Activated naive CD4-positive, alpha-beta T cell treated with anti-CD3 and anti-CD28 coated beads for 36 hours (primary cell): ENCODE results near the gene UCKL1. TPM values are rescaled to one million over a fixed set of nuclear protein-coding genes. Genes with fewer than 3 reads are reported as not detected.

ENCODE experiments used
- CTCF ChIA-PET: fragments of 350-600 bp; sonication (Branson Sonifier 250); formaldehyde crosslinking; loops from one replicate; lab custom pipeline; 2021; ENCODE audit warnings: antibody characterized with exemption; lab: Charles Lee
- DNase-seq: peaks from one replicate; pipeline ENCODE4 v3.0.0-alpha.2; 2020
- H3K27ac Mint-ChIP-seq: one replicate; pipeline ENCODE4 v1.8.0; 2021; ENCODE audit warnings: mild to moderate bottlenecking, mixed read lengths
- H3K27me3 Mint-ChIP-seq: one replicate; pipeline ENCODE4 v1.8.0; 2021; ENCODE audit warnings: low read depth, mixed read lengths
- H3K36me3 Mint-ChIP-seq: one replicate; pipeline ENCODE4 v1.8.0; 2021; ENCODE audit warnings: low read depth, mixed read lengths
- H3K4me1 Mint-ChIP-seq: one replicate; pipeline ENCODE4 v1.8.0; 2021; ENCODE audit warnings: low read depth, mixed read lengths
- H3K4me3 Mint-ChIP-seq: one replicate; pipeline ENCODE4 v1.8.0; 2021; ENCODE audit warnings: mild to moderate bottlenecking, moderate library complexity, mixed read lengths
- H3K9me3 Mint-ChIP-seq: one replicate; pipeline ENCODE4 v1.8.0; 2021; ENCODE audit warnings: mixed read lengths
- intact Hi-C: fragments of 100-400 bp; cut with micrococcal nuclease; formaldehyde crosslinking; loops from one replicate; pipeline ENCODE4 v1.15.1; 2023
- total RNA-seq, 2 experiments: library from RNA; stranded (reverse); gene quantifications; one replicate each; pipeline ENCODE4 v1.2.3, GENCODE V29; 2021

Gene UCKL1
- 10 to 100 TPM; 23.3 to 23.9 TPM for total RNA-seq

DNA sequence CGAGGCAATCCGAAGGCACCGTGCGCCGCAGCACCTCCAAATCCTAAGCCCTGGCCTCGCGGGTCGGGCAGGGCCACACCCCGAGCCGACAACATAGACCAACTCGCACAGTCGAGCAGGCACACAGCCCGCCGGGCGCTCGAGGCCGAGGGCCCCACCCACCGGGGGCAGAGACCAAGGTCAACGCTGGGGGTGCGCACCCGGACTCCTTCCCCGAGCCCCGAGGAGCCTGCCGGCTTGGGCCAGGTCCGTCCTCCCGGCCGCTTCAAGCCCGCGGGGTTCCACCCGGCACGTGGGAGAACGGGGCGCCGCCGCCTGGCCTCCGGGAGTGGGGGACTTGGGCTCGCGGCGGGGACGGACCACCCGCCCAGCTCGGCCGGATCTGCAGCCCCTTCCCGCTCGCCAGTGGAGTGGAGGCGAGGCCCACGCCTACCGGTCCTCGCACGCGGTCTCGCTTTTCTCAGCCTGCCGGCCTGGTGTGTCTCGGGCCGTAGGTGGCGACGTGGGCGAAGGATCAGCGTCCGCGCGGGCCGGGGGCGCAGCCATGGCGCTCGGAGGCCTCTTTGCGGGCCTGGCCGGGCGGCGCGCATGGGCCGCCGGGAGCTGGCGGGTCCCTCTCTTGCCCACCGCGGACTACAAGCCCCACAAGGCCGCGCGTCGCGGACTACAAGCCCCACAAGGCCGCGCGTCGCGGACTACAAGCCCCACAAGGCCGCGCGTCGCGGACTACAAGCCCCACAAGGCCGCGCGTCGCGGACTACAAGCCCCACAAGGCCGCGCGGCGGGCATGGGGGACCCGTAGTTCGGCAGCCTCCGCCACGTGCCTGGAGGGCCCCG is at the start of gene UCKL1:
UCKL1 (minus strand) TSS at position 590 of the 837 bp plus-strand sequence; CDS start at position 546, 44 bp downstream.
- no peaks in the 10 kb centered on the region for H3K9me3 Mint-ChIP-seq

DNA sequence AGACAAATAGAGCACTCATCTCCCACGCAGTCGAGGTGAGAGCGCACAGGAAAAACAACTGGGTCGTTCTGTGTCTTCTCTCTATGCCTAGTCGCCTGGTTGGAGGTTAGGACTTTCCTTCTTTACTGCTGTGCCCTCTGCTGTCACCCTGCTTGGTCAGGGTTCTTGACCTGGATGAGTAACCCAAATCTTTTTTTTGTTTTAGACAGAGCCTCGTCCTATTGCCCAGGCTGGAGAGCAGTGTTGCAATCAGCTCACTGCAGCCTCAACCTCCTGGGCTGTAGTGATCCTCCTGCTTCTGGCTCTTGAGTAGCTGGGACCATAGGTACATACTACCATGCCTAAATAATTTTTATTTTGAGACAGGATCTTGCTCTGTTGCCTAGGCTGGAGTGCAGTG is 49.2 kb upstream of the UCKL1 start:
- Mint-ChIP-seq H3K27me3 (no peaks in the 10 kb centered on the region), H3K36me3 (peaks cover 69% of the 10 kb centered on the region), H3K9me3 (peaks cover 13% of the 10 kb centered on the region), H3K27ac (no peak overlapping the region), H3K4me3 (no peak overlapping the region), H3K4me1 (peaks cover 2% of the 10 kb centered on the region)
- no peak for DNase-seq
- CTCF ChIA-PET = no interaction called here
- intact Hi-C loops = no loop called here

More for the DNA sequence above, at the start of gene UCKL1:
- Mint-ChIP-seq H3K27ac (peak within 1 kb of the TSS; percentile 85), H3K4me3 (peak within 1 kb of the TSS; percentile 79), H3K27me3 (no peaks in the 10 kb centered on the region), H3K4me1 (peaks cover 39% of the 10 kb centered on the region), H3K36me3 (peaks cover 7% of the 10 kb centered on the region)
- DNase-seq = peak; percentile 91
- intact Hi-C loops = loop anchor here (1.0 to 5.0 kb wide), 8 partner anchors 47 to 419 kb away; partner anchors contain the start of genes ARFRP1, DNAJC5, GMEB2 and PTK6
- CTCF ChIA-PET = interaction anchor here (1.0 kb wide), 1 partner anchor 24 kb away, joined by 4 read pairs; the partner anchor contains the start of gene PRPF6

- intact Hi-C loops = no loop called here
- no peak overlapping the region for H3K4me3 Mint-ChIP-seq
- H3K9me3 Mint-ChIP-seq = peaks cover 9% of the 10 kb centered on the region
- H3K4me1 Mint-ChIP-seq = peaks cover 2% of the 10 kb centered on the region
- no peaks in the 10 kb centered on the region for H3K27me3 Mint-ChIP-seq
- H3K36me3 Mint-ChIP-seq = peaks cover 67% of the 10 kb centered on the region
- CTCF ChIA-PET = no interaction called here
- H3K27ac Mint-ChIP-seq = no peak overlapping the region
- DNase-seq = no peak
Measured at GRCh38 chr20:64003960-64004725, 47.9 kb upstream of the UCKL1 start.

- no peak for DNase-seq
- no peaks in the 10 kb centered on the region for H3K9me3 Mint-ChIP-seq
- no peak overlapping the region for H3K27ac Mint-ChIP-seq
- no peaks in the 10 kb centered on the region for H3K4me1 Mint-ChIP-seq
- intact Hi-C loops = no loop called here
- CTCF ChIA-PET = no interaction called here
- H3K4me3 Mint-ChIP-seq = no peak overlapping the region
- peaks cover 59% of the 10 kb centered on the region for H3K36me3 Mint-ChIP-seq
- no peaks in the 10 kb centered on the region for H3K27me3 Mint-ChIP-seq
Measured at GRCh38 chr20:64001607-64002011, 45.4 kb upstream of the UCKL1 start.

DNA sequence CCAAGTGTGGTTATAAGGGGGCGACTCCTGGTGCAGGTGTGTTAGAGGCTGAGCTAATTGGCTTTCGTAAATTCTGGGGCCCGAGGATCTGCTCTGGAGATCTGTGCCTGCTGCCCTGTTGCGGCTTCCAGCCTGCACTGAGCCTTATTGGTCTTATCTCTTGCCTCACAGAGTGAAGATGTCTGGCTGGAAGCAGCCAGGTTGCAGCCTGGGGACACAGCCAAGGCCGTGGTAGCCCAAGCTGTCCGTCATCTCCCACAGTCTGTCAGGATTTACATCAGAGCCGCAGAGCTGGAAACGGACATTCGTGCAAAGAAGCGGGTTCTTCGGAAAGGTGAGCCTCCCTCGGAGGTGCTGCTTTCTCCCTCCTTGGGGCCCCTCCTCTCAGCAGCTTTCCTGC is 44.7 kb upstream of the UCKL1 start:
- CTCF ChIA-PET = interaction anchor here (0.6 kb wide), 1 partner anchor 17 kb away, joined by 3 read pairs; no protein-coding TSS in a partner anchor

DNA sequence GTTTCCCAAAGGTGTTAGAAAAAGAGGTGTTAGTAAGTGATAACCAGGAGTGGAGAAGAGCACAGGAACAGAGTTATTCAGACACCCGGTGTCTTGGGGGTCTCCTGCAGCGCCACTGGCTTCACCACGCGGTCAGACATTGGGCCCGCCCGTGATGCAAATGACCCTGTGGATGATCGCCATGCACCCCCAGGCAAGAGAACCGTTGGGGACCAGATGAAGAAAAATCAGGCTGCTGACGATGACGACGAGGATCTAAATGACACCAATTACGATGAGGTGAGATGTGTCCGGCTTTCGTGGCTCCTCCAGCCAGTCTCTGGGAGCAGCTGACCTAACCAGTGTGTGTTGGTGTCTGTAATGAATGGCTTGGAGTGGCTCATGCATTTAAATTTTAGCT is 26.7 kb upstream of the UCKL1 start:
- H3K4me1 Mint-ChIP-seq = peaks cover 35% of the 10 kb centered on the region
- CTCF ChIA-PET = interaction anchor here (1.6 kb wide), 1 partner anchor 56 kb away, joined by 8 read pairs; no protein-coding TSS in a partner anchor
- intact Hi-C loops = loop anchor here (10.0 kb wide), 1 partner anchor 768 kb away; the partner anchor contains the start of gene YTHDF1
- H3K36me3 Mint-ChIP-seq = peaks cover 23% of the 10 kb centered on the region
- no peak overlapping the region for H3K4me3 Mint-ChIP-seq
- H3K27me3 Mint-ChIP-seq = no peaks in the 10 kb centered on the region
- H3K9me3 Mint-ChIP-seq = no peaks in the 10 kb centered on the region
- DNase-seq = no peak
- H3K27ac Mint-ChIP-seq = no peak overlapping the region

More for the DNA sequence above, 44.7 kb upstream of the UCKL1 start:
- DNase-seq = no peak
- no peak overlapping the region for H3K4me3 Mint-ChIP-seq
- peaks cover 56% of the 10 kb centered on the region for H3K36me3 Mint-ChIP-seq
- no peak overlapping the region for H3K27ac Mint-ChIP-seq
- H3K4me1 Mint-ChIP-seq = no peaks in the 10 kb centered on the region
- H3K27me3 Mint-ChIP-seq = no peaks in the 10 kb centered on the region
- H3K9me3 Mint-ChIP-seq = no peaks in the 10 kb centered on the region
- intact Hi-C loops = no loop called here

DNA sequence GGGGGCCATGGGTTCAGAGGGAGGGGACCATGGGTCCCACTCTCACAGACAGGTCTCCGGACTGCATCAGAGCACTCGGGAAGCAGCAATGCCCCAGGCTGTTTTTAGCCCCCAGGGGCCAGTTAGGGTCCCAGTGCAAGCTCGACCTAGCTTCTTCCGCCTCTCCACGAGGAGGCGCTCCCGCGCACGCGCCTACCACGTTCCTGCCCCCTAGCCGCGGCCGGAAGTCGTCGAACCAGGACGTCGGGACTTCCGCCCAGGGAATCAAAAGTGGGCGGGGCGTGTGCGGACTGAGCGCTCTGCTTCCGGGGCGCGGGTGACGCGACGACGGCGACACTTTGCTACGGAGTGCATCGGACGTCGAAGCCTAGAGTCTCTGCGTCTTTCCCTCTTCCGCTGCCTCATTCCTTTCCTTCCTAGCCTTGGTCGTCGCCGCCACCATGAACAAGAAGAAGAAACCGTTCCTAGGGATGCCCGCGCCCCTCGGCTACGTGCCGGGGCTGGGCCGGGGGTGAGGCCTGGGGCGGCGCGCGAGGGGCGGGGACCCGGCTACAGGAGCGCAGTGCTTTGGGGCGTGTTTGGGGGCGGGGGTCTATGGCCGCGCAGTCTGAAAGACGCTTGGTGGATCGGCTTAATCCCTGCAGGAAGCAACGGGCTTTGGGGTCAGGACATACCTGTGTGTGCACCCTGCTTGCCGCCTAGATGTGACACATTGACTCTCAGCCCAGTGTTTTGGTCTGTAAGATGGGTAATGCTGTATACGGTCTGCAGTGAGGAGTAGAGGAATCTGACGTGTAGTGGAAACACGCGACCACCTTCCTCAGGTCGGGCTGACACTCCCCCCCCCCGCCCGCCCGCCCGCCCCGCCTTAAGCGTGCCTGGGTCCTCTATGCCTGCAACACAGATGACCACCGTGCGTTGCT is 24.9 kb upstream of the UCKL1 start, which contains the start of gene PRPF6:
PRPF6 (plus strand) TSS at position 327 of the 923 bp plus-strand sequence; CDS start at position 441, 114 bp downstream.
- CTCF ChIA-PET = interaction anchor here (0.8 to 2.4 kb wide), 16 partner anchors 13 to 443 kb away, joined by 3 to 33 read pairs (median 4); partner anchors contain the start of genes PTK6, RGS19, TCEA2 and UCKL1
- intact Hi-C loops = loop anchor here (1.0 to 10.0 kb wide), 7 partner anchors 57 to 766 kb away; partner anchors contain the start of genes RGS19, TCEA2, TPD52L2 and YTHDF1
- Mint-ChIP-seq H3K27me3 (no peaks in the 10 kb centered on the region), H3K36me3 (peaks cover 31% of the 10 kb centered on the region), H3K4me3 (peak within 1 kb of the TSS; percentile 84), H3K27ac (peak within 1 kb of the TSS; percentile 94), H3K4me1 (peaks cover 52% of the 10 kb centered on the region), H3K9me3 (no peaks in the 10 kb centered on the region)
- peak; percentile 97 for DNase-seq

DNA sequence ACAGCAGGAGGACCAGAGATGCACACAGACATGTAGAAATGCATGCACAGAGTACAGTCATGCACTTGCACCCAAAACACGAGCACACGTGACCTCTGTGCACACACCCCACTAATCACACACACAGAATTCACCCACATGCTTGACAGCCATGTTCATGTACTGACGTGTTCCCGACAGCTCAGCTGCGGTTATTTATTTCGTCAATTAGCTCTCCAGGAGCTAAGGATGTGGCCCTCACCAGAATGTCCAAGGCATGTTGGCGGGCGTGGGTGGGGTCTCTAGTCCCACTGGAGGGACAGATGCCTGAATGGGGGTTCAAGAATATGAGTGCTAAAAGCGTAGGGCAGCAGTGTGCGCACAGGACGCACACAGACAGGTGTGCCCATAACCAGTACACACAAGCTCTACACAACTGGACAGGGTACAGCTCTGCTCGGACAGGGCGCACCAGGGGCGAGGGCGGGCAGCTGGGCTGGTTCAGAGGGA is 24.1 kb upstream of the UCKL1 start:
- DNase-seq = peak; percentile 59
- CTCF ChIA-PET = interaction anchor here (0.7 to 2.4 kb wide), 20 partner anchors 13 to 443 kb away, joined by 3 to 33 read pairs (median 4); partner anchors contain the start of genes PTK6, RGS19, TCEA2 and UCKL1
- Mint-ChIP-seq H3K36me3 (peaks cover 27% of the 10 kb centered on the region), H3K27me3 (no peaks in the 10 kb centered on the region), H3K27ac (peak overlapping the region; percentile 94), H3K4me1 (peaks cover 54% of the 10 kb centered on the region), H3K9me3 (no peaks in the 10 kb centered on the region), H3K4me3 (peak overlapping the region; percentile 84)
- intact Hi-C loops = loop anchor here (1.0 to 10.0 kb wide), 5 partner anchors 58 to 766 kb away; partner anchors contain the start of genes RGS19 and YTHDF1

- H3K4me1 Mint-ChIP-seq = peaks cover 54% of the 10 kb centered on the region
- H3K9me3 Mint-ChIP-seq = no peaks in the 10 kb centered on the region
- DNase-seq = peak; percentile 93
- H3K4me3 Mint-ChIP-seq = peak within 1 kb of the TSS; percentile 84
- CTCF ChIA-PET = interaction anchor here (0.7 to 2.4 kb wide), 16 partner anchors 12 to 442 kb away, joined by 3 to 33 read pairs (median 4); partner anchors contain the start of genes PTK6, RGS19 and UCKL1
- peak within 1 kb of the TSS; percentile 94 for H3K27ac Mint-ChIP-seq
- no peaks in the 10 kb centered on the region for H3K27me3 Mint-ChIP-seq
- peaks cover 29% of the 10 kb centered on the region for H3K36me3 Mint-ChIP-seq
- intact Hi-C loops = loop anchor here (1.0 to 10.0 kb wide), 7 partner anchors 59 to 765 kb away; partner anchors contain the start of genes PTK6, RGS19 and YTHDF1
Measured at GRCh38 chr20:63979557-63980316, 23.5 kb upstream of the UCKL1 start, which contains the start of gene SAMD10. SAMD10 (minus strand) TSS chr20:63979642; CDS start chr20:63979467, 175 bp downstream.

GRCh38 chr20:63979229-63979556 is 23.0 kb upstream of the UCKL1 start:
- CTCF ChIA-PET = interaction anchor here (1.0 to 2.4 kb wide), 5 partner anchors 14 to 337 kb away, joined by 3 to 33 read pairs (median 4); no protein-coding TSS in a partner anchor
- DNase-seq = no peak
- Mint-ChIP-seq H3K36me3 (peaks cover 26% of the 10 kb centered on the region), H3K4me3 (peak overlapping the region; percentile 77), H3K9me3 (no peaks in the 10 kb centered on the region), H3K27ac (peak overlapping the region; percentile 87), H3K27me3 (no peaks in the 10 kb centered on the region), H3K4me1 (peaks cover 54% of the 10 kb centered on the region)
- intact Hi-C loops = loop anchor here (2.0 kb wide), 2 partner anchors 76 to 442 kb away; partner anchors contain the start of gene PTK6
